ENCODE data around the gene OPRM1.

The OPRM1 gene

GRCh38 chr6:154113392-154113791 lies 74.4 kb downstream of the OPRM1 start:
- DNase-seq (ENCODE audit: low read depth) = no peak
- TF ChIP-seq CTCF (IDR thresholded peaks at IDR 0.05; ENCODE audit: control insufficient read depth, extremely low read depth, insufficient read depth) = no peak
- H3K4me3 ChIP-seq (ENCODE audit: low read depth, low read length) = no peak overlapping the region

DNA sequence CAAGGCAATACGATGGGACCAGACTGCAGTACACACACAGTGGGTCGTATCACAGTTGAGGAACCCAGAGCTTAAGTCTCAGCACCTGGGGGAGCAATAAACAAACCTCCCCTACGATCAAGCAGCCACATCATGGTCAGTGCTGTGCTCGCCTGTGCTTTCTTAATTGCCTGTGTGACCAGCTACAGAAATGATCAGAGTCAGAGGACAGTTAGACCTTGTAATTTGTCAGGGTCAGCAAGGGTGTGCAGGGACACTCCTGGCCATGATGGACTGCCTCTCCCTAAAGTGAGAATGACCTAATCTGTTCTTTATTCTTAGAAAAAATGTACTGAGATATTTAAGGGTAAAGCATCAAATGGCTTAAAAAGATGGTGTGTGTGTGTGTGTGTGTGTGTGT lies 78.4 kb downstream of the OPRM1 start:
- H3K4me3 ChIP-seq (ENCODE audit: low read depth, low read length) = no peak overlapping the region
- no peak for DNase-seq (ENCODE audit: low read depth)
- TF ChIP-seq CTCF (IDR thresholded peaks at IDR 0.05; ENCODE audit: control insufficient read depth, extremely low read depth, insufficient read depth) = no peak

GRCh38 chr6:154122195-154122925 lies 83.3 kb downstream of the OPRM1 start:
- TF ChIP-seq CTCF (IDR thresholded peaks at IDR 0.05; ENCODE audit: control insufficient read depth, extremely low read depth, insufficient read depth) = no peak
- no peak for DNase-seq (ENCODE audit: low read depth)
- no peak overlapping the region for H3K4me3 ChIP-seq (ENCODE audit: low read depth, low read length)

GRCh38 chr6:154123155-154123956 lies 84.3 kb downstream of the OPRM1 start:
- TF ChIP-seq CTCF (IDR thresholded peaks at IDR 0.05; ENCODE audit: control insufficient read depth, extremely low read depth, insufficient read depth) = no peak
- no peak overlapping the region for H3K4me3 ChIP-seq (ENCODE audit: low read depth, low read length)
- DNase-seq (ENCODE audit: low read depth) = no peak

- no peak overlapping the region for H3K4me3 ChIP-seq (ENCODE audit: low read depth, low read length)
- no peak for DNase-seq (ENCODE audit: low read depth)
- no peak for TF ChIP-seq CTCF (IDR thresholded peaks at IDR 0.05; ENCODE audit: control insufficient read depth, extremely low read depth, insufficient read depth)
These were observed 86.4 kb downstream of the OPRM1 start for GRCh38 chr6:154125421-154125820.

DNA sequence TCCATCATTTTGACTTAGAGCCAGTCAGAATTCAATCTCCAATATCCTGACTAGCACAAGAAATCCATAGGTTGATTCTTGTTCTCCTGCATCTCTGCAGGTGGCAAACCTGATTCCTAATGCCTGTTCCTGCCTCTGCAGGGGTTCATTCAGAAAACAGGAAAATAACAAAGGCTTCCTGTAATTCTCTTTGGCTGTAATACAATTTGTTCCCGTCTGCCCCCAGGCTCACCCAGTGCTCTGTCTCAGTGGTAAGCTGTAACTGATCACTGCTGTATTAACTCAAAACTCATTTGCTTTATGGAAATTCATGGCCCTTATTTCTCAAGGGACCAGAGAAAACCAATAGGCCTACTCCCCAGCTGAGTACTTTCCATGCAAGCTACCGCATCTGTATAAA lies 88.6 kb downstream of the OPRM1 start:
- no peak for DNase-seq (ENCODE audit: low read depth)
- TF ChIP-seq CTCF (IDR thresholded peaks at IDR 0.05; ENCODE audit: control insufficient read depth, extremely low read depth, insufficient read depth) = no peak
- H3K4me3 ChIP-seq (ENCODE audit: low read depth, low read length) = no peak overlapping the region

All from LNCaP clone FGC (cell line).